Breast epithelium (tissue), 3 donors: ENCODE data around the gene MAMSTR.

Experiments used
- CTCF ChIP-seq, 3 donors: fragments of 450-650 bp; IDR thresholded peaks; one replicate each; pipeline ENCODE4 v1.5.1; 2016 to 2017; ENCODE audit warnings: antibody characterized with exemption in 3 of 3, mild to moderate bottlenecking in 3 of 3, moderate library complexity in 3 of 3
- POLR2A ChIP-seq: fragments of 450-650 bp; IDR thresholded peaks from one replicate; pipeline ENCODE4 v1.6.1; 2016; ENCODE audit warnings: antibody characterized with exemption, mild to moderate bottlenecking, moderate library complexity

- no peak for TF ChIP-seq CTCF (IDR thresholded peaks at IDR 0.05)
- no peak for TF ChIP-seq POLR2A
These were observed 1.2 kb upstream of the MAMSTR start for GRCh38 chr19:48720613-48721296.
